GM10248 (cell line): ENCODE measurements around the gene S100A3.

Experiments used
- CTCF ChIA-PET: fragments of 300-600 bp; sonication (Branson Sonifier 250); formaldehyde crosslinking; extraction: SDS; loops from one replicate; lab custom pipeline; 2021; ENCODE audit warnings: antibody characterized with exemption; lab: Yijun Ruan, JAX
- POLR2A ChIA-PET: fragments of 350-650 bp; sonication (Branson Sonifier 250); formaldehyde crosslinking; extraction: SDS; loops from one replicate; lab custom pipeline; 2020; ENCODE audit warnings: antibody characterized with exemption; lab: Yijun Ruan, JAX
- DNase-seq: peaks from one replicate; pipeline ENCODE4 v3.0.0; 2012; ENCODE audit errors: extremely low spot score
- CTCF ChIP-seq: IDR thresholded peaks from 2 replicates; pipeline ENCODE4 v1.5.1; 2012; ENCODE audit warnings: mild to moderate bottlenecking, low read depth; ENCODE audit errors: extremely low read depth, missing control alignments, control extremely low read depth

S100A3 gene

GRCh38 chr1:153519242-153519641 is 29.8 kb downstream of the S100A3 start:
- ChIA-PET POLR2A (no interaction called here), CTCF (interaction anchor here (3.1 to 4.8 kb wide), 2 partner anchors 8 to 12 kb away, joined by 10 to 30 read pairs; no protein-coding TSS in a partner anchor)
- DNase-seq = no peak
- no peak for TF ChIP-seq CTCF

GRCh38 chr1:153515504-153516394 is 33.3 kb downstream of the S100A3 start:
- TF ChIP-seq CTCF = no peak
- ChIA-PET POLR2A (no interaction called here), CTCF (interaction anchor here (0.6 to 5.6 kb wide), 6 partner anchors 10 to 233 kb away, joined by 3 to 26 read pairs (median 6); no protein-coding TSS in a partner anchor)
- DNase-seq = no peak

GRCh38 chr1:153513666-153514065 is 35.4 kb downstream of the S100A3 start:
- no peak for DNase-seq
- CTCF ChIA-PET = interaction anchor here (1.2 to 5.6 kb wide), 3 partner anchors 13 to 55 kb away, joined by 3 to 26 read pairs (median 7); no protein-coding TSS in a partner anchor
- POLR2A ChIA-PET = no interaction called here
- TF ChIP-seq CTCF = no peak

- ChIA-PET CTCF (interaction anchor here (5.6 kb wide), 1 partner anchor 56 kb away, joined by 26 read pairs; no protein-coding TSS in a partner anchor), POLR2A (no interaction called here)
- no peak for DNase-seq
- TF ChIP-seq CTCF = no peak
Observed at GRCh38 chr1:153513023-153513422, 36.0 kb downstream of the S100A3 start.

GRCh38 chr1:153510984-153511410 is 38.1 kb downstream of the S100A3 start:
- TF ChIP-seq CTCF = peak; percentile 92
- ChIA-PET POLR2A (no interaction called here), CTCF (interaction anchor here (0.7 to 7.0 kb wide), 39 partner anchors 9 to 1032 kb away, joined by 3 to 109 read pairs (median 5); partner anchors contain the start of genes JTB, RAB13, S100A1 and S100A13)
- DNase-seq = peak; percentile 89

GRCh38 chr1:153509729-153510354 is 39.2 kb downstream of the S100A3 start:
- DNase-seq = peak; percentile 66
- ChIA-PET POLR2A (no interaction called here), CTCF (interaction anchor here (0.6 to 7.0 kb wide), 32 partner anchors 8 to 825 kb away, joined by 3 to 109 read pairs (median 6); partner anchors contain the start of genes JTB, S100A1, S100A13 and S100A14)
- TF ChIP-seq CTCF = peak; percentile 59
